CD4-positive, alpha-beta T cell (primary cell): Measurements from ENCODE around the gene PITX3. TPM values are rescaled to one million over a fixed set of nuclear protein-coding genes. Genes with fewer than 3 reads are reported as not detected.

ENCODE experiments used
- ATAC-seq: fragments of 200-7000 bp; cut with Tn5 transposase; one replicate; pipeline ENCODE4 v1.10.0; 2022; ENCODE audit warnings: mild to moderate bottlenecking; ENCODE audit not compliant: poor library complexity
- CTCF ChIA-PET: fragments of 350-600 bp; sonication (Branson Sonifier 250); formaldehyde crosslinking; loops from one replicate; lab custom pipeline; 2021; ENCODE audit warnings: antibody characterized with exemption, inconsistent platforms; lab: Charles Lee
- POLR2A ChIA-PET: fragments of 350-600 bp; sonication (Branson Sonifier 250); formaldehyde crosslinking; loops from one replicate; lab custom pipeline; 2021; ENCODE audit warnings: antibody characterized with exemption, inconsistent platforms; lab: Charles Lee
- DNase-seq, 14 experiments: peaks; one replicate each; pipeline ENCODE4 v3.0.0-alpha.2; 2013 to 2020; ENCODE audit warnings: mixed read lengths in 2 of 14
- H3K27ac ChIP-seq, 2 donors: one replicate each; pipeline versions ENCODE4 v1.5.1 to v1.7.0; 2013; ENCODE audit warnings: low read length in 2 of 2, low read depth in 1 of 2, mild to moderate bottlenecking in 1 of 2
- H3K27me3 ChIP-seq, 2 experiments: 1 replicate in 1 of 2; 2 replicates in 1 of 2; pipeline versions ENCODE4 v1.6.1 to v1.7.0; 2013; ENCODE audit warnings: low read length in 2 of 2, control low read depth in 1 of 2, mild to moderate bottlenecking in 1 of 2, moderate library complexity in 1 of 2; ENCODE audit not compliant: insufficient read depth in 2 of 2, control insufficient read depth in 1 of 2
- H3K36me3 ChIP-seq: one replicate; pipeline ENCODE4 v1.6.1; 2013; ENCODE audit warnings: low read length, control low read depth; ENCODE audit not compliant: insufficient read depth
- H3K4me1 ChIP-seq: one replicate; pipeline ENCODE4 v1.6.1; 2013; ENCODE audit warnings: low read length, control low read depth; ENCODE audit not compliant: insufficient read depth
- H3K4me3 ChIP-seq: one replicate; pipeline ENCODE4 v1.5.1; 2013; ENCODE audit warnings: mild to moderate bottlenecking, low read length, moderate library complexity
- H3K9me3 ChIP-seq, 2 experiments: 1 replicate in 1 of 2; 2 replicates in 1 of 2; pipeline versions ENCODE4 v1.6.1 to v1.7.0; 2013; ENCODE audit warnings: low read length in 2 of 2, mild to moderate bottlenecking in 2 of 2, control low read depth in 1 of 2, moderate library complexity in 1 of 2; ENCODE audit not compliant: control insufficient read depth in 1 of 2, insufficient read depth in 1 of 2
- H3K27ac Mint-ChIP-seq: one replicate; pipeline ENCODE4 v1.8.0; 2020; ENCODE audit warnings: mixed read lengths
- H3K27me3 Mint-ChIP-seq: one replicate; pipeline ENCODE4 v1.8.0; 2021; ENCODE audit warnings: mixed read lengths
- H3K36me3 Mint-ChIP-seq: one replicate; pipeline ENCODE4 v1.8.0; 2021; ENCODE audit warnings: low read depth, mixed read lengths
- H3K4me1 Mint-ChIP-seq: one replicate; pipeline ENCODE4 v1.8.0; 2021; ENCODE audit warnings: low read depth, mixed read lengths
- H3K4me3 Mint-ChIP-seq: one replicate; pipeline ENCODE4 v1.8.0; 2020; ENCODE audit warnings: mild to moderate bottlenecking, mixed read lengths
- H3K9me3 Mint-ChIP-seq: one replicate; pipeline ENCODE4 v1.8.0; 2020; ENCODE audit warnings: mixed read lengths
- intact Hi-C, 2 experiments: fragments of 100-400 bp; cut with DNase I in 1 of 2; cut with micrococcal nuclease in 1 of 2; formaldehyde crosslinking; loops; one replicate each; pipeline versions ENCODE4 v1.15.1 to v1.9.0; 2023 to 2025; cut with DNase I, micrococcal nuclease
- total RNA-seq, 174 experiments: library from RNA in 2 of 174; stranded (reverse) in 2 of 174; gene quantifications; one replicate each; pipeline ENCODE4 v1.2.3 and lab custom pipeline; 2021 to 2026
- TF ChIP-seq, protein P1 (sequence below): fragments of 200-600 bp; IDR thresholded peaks from one replicate; pipeline ENCODE4 v1.8.0; 2022; ENCODE audit warnings: antibody characterized with exemption, mild to moderate bottlenecking

PITX3 gene
- total RNA-seq, 2 experiments from 2014 or later: not detected

GRCh38 chr10:102287991-102288390 is 46.7 kb upstream of the PITX3 start:
- no peaks in the 10 kb centered on the region for H3K9me3 Mint-ChIP-seq
- peaks cover 48% of the 10 kb centered on the region for H3K4me1 Mint-ChIP-seq
- H3K4me3 ChIP-seq: no peak overlapping the region
- peaks cover 45% of the 10 kb centered on the region for H3K36me3 Mint-ChIP-seq
- intact Hi-C loops: no loop called here
- H3K4me3 Mint-ChIP-seq: no peak overlapping the region
- no peak overlapping the region for H3K27ac ChIP-seq
- POLR2A ChIA-PET: interaction anchor here (1.0 kb wide), 1 partner anchor 13 kb away, joined by 3 read pairs; no protein-coding TSS in a partner anchor
- DNase-seq: no peak
- no peak for ATAC-seq
- no peaks in the 10 kb centered on the region for H3K9me3 ChIP-seq
- no peaks in the 10 kb centered on the region for H3K27me3 ChIP-seq
- H3K4me1 ChIP-seq: peaks cover 5% of the 10 kb centered on the region
- CTCF ChIA-PET: no interaction called here
- H3K27ac Mint-ChIP-seq: no peak overlapping the region
- H3K36me3 ChIP-seq: peaks cover 17% of the 10 kb centered on the region
- TF ChIP-seq, protein P1, sequence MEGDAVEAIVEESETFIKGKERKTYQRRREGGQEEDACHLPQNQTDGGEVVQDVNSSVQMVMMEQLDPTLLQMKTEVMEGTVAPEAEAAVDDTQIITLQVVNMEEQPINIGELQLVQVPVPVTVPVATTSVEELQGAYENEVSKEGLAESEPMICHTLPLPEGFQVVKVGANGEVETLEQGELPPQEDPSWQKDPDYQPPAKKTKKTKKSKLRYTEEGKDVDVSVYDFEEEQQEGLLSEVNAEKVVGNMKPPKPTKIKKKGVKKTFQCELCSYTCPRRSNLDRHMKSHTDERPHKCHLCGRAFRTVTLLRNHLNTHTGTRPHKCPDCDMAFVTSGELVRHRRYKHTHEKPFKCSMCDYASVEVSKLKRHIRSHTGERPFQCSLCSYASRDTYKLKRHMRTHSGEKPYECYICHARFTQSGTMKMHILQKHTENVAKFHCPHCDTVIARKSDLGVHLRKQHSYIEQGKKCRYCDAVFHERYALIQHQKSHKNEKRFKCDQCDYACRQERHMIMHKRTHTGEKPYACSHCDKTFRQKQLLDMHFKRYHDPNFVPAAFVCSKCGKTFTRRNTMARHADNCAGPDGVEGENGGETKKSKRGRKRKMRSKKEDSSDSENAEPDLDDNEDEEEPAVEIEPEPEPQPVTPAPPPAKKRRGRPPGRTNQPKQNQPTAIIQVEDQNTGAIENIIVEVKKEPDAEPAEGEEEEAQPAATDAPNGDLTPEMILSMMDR: no peak
- H3K27me3 Mint-ChIP-seq: no peaks in the 10 kb centered on the region

- ChIA-PET POLR2A (interaction anchor here (1.0 kb wide), 1 partner anchor 13 kb away, joined by 3 read pairs; no protein-coding TSS in a partner anchor), CTCF (interaction anchor here (1.6 kb wide), 1 partner anchor 10 kb away, joined by 4 read pairs; no protein-coding TSS in a partner anchor)
- H3K4me3 Mint-ChIP-seq: no peak overlapping the region
- no peak overlapping the region for H3K27ac Mint-ChIP-seq
- peaks cover 50% of the 10 kb centered on the region for H3K36me3 Mint-ChIP-seq
- TF ChIP-seq, protein P1: no peak
- H3K4me3 ChIP-seq: no peak overlapping the region
- no peaks in the 10 kb centered on the region for H3K9me3 ChIP-seq
- no peaks in the 10 kb centered on the region for H3K27me3 Mint-ChIP-seq
- peaks cover 17% of the 10 kb centered on the region for H3K36me3 ChIP-seq
- peaks cover 53% of the 10 kb centered on the region for H3K4me1 Mint-ChIP-seq
- no peak for DNase-seq
- intact Hi-C loops: no loop called here
- no peak for ATAC-seq
- H3K27me3 ChIP-seq: no peaks in the 10 kb centered on the region
- peaks cover 5% of the 10 kb centered on the region for H3K4me1 ChIP-seq
- no peak overlapping the region for H3K27ac ChIP-seq
- H3K9me3 Mint-ChIP-seq: no peaks in the 10 kb centered on the region
Measured at GRCh38 chr10:102287538-102287937, 46.2 kb upstream of the PITX3 start.

DNA sequence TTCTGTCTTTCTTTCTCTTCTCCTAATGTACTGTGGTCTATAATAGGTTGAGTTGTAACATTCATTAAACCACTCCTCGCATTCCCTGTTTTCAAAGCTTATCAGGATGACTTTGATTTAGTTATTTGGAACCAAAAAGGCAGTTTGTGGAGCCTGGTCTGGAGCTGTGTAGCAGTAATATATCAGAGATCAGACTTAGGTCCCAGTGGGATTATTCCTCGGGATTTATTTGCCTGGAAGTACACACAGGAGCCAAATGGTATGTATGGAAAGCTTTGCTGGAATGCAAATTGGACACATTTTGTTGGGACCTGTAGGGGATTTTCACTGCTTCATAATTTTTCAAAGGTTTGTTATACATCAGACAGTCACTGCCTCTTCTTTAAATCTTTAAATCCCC is 44.9 kb upstream of the PITX3 start:
- Histone ChIP-seq H3K27ac (no peak overlapping the region), H3K9me3 (no peaks in the 10 kb centered on the region), H3K4me1 (peaks cover 5% of the 10 kb centered on the region), H3K36me3 (peaks cover 17% of the 10 kb centered on the region), H3K4me3 (no peak overlapping the region), H3K27me3 (no peaks in the 10 kb centered on the region)
- ChIA-PET POLR2A (no interaction called here), CTCF (interaction anchor here (0.7 to 1.8 kb wide), 3 partner anchors 9 to 78 kb away, joined by 3 to 6 read pairs (median 4); no protein-coding TSS in a partner anchor)
- Mint-ChIP-seq H3K27me3 (no peaks in the 10 kb centered on the region), H3K4me1 (peaks cover 58% of the 10 kb centered on the region), H3K36me3 (peaks cover 48% of the 10 kb centered on the region), H3K4me3 (no peak overlapping the region), H3K27ac (no peak overlapping the region), H3K9me3 (no peaks in the 10 kb centered on the region)
- intact Hi-C loops: no loop called here
- TF ChIP-seq, protein P1: no peak
- ATAC-seq (no peak), DNase-seq (no peak)
